HCT116 (cell line): Measurements from ENCODE around the gene ANKFN1. TPM values are rescaled to one million over a fixed set of nuclear protein-coding genes. Genes with fewer than 3 reads are reported as not detected.

Source experiments
- ATAC-seq: fragments of 200-7000 bp; cut with Tn5 transposase; 2 replicates; pipeline ENCODE4 v1.9.1; 2020; ENCODE audit warnings: mild to moderate bottlenecking, moderate library complexity
- BruUV-seq: library from RNA; stranded (reverse); fragments of 400-500 nt; replicated peaks from 2 replicates; lab custom pipeline; 2021; lab: Mats Ljungman, UMichigan
- CTCF ChIA-PET: fragments of 300-600 bp; sonication (Branson Sonifier 250); formaldehyde crosslinking; loops from one replicate; lab custom pipeline; 2021; ENCODE audit warnings: antibody characterized with exemption; lab: Charles Lee
- POLR2A ChIA-PET: fragments of 300-600, 350-600 bp; sonication (Branson Sonifier 250); formaldehyde crosslinking; loops from one replicate; lab custom pipeline; 2021; ENCODE audit warnings: antibody characterized with exemption; lab: Charles Lee
- RAD21 ChIA-PET, 2 experiments: fragments of 300-600 bp; sonication (Branson Sonifier 250); formaldehyde crosslinking; loops; one replicate each; lab custom pipeline; 2023; ENCODE audit warnings: low total read pairs in 2 of 2; ENCODE audit not compliant: uncharacterized antibody in 2 of 2, unreplicated experiment in 2 of 2, low non-redundant PET in 1 of 2; lab: Charles Lee
- DNase-seq: peaks from one replicate; pipeline ENCODE4 v3.0.0-alpha.2; 2010; ENCODE audit warnings: low read depth, low spot score
- H2AFZ ChIP-seq: fragments of 200-600 bp; shearing (Covaris generic), sonication (generic); 2 replicates; pipeline ENCODE4 v1.6.1; 2017; ENCODE audit warnings: low read depth, mixed run types, mixed read lengths, antibody characterized with exemption, low read length; ENCODE audit not compliant: poor library complexity, severe bottlenecking
- H3K27ac ChIP-seq: 2 replicates; pipeline ENCODE4 v1.5.1; 2012; ENCODE audit warnings: low read depth, low read length
- H3K27me3 ChIP-seq: fragments of 200-600 bp; sonication (generic); 2 replicates; pipeline ENCODE4 v1.6.1; 2016; ENCODE audit warnings: mixed run types, low read length, mixed read lengths; ENCODE audit not compliant: insufficient read depth
- H3K36me3 ChIP-seq, 2 experiments: fragments of 200-500 bp in 1 of 2; fragments of 200-600 bp in 1 of 2; sonication (Bioruptor generic) in 1 of 2; sonication (generic) in 1 of 2; 2 replicates each; pipeline versions ENCODE4 v1.5.1 to v1.6.1; 2014 to 2016; ENCODE audit warnings: low read length in 2 of 2, inconsistent platforms in 1 of 2, mixed read lengths in 1 of 2, mixed run types in 1 of 2; ENCODE audit not compliant: insufficient read depth in 2 of 2, control insufficient read depth in 1 of 2
- H3K4me1 ChIP-seq, 2 experiments: fragments of 200-600 bp in 1 of 2; sonication (generic) in 1 of 2; 2 replicates each; pipeline versions ENCODE4 v1.5.1 to v1.6.1; 2012 to 2017; ENCODE audit warnings: low read length in 2 of 2, inconsistent platforms in 1 of 2, mild to moderate bottlenecking in 1 of 2, mixed read lengths in 1 of 2, mixed run types in 1 of 2, moderate library complexity in 1 of 2; ENCODE audit not compliant: insufficient read depth in 2 of 2, control insufficient read depth in 1 of 2
- H3K4me2 ChIP-seq: fragments of 200-600 bp; sonication (generic); 2 replicates; pipeline ENCODE4 v1.6.1; 2017; ENCODE audit warnings: mixed run types, low read length, mixed read lengths
- H3K4me3 ChIP-seq, 2 experiments: fragments of 200-600 bp in 1 of 2; sonication (generic) in 1 of 2; replicated peaks in 1 of 2; 2 replicates each; pipeline ENCODE4 v1.5.1; 2011 to 2016; ENCODE audit warnings: low read length in 2 of 2, control low read depth in 1 of 2, low read depth in 1 of 2, mild to moderate bottlenecking in 1 of 2, mixed read lengths in 1 of 2, mixed run types in 1 of 2
- H3K79me2 ChIP-seq: fragments of 200-600 bp; sonication (generic); 2 replicates; pipeline ENCODE4 v1.6.1; 2017; ENCODE audit warnings: mild to moderate bottlenecking, mixed run types, low read length, moderate library complexity, mixed read lengths; ENCODE audit not compliant: insufficient read depth
- H3K9ac ChIP-seq: fragments of 200-600 bp; sonication (generic); 2 replicates; pipeline ENCODE4 v1.6.1; 2016; ENCODE audit warnings: low read length, mixed read lengths
- H3K9me2 ChIP-seq: fragments of 200-600 bp; sonication (generic), shearing (Covaris generic); 2 replicates; pipeline ENCODE4 v1.6.1; 2017; ENCODE audit warnings: mixed run types, mild to moderate bottlenecking, moderate library complexity; ENCODE audit not compliant: insufficient read depth
- H3K9me3 ChIP-seq, 2 experiments: fragments of 200-500 bp in 1 of 2; fragments of 200-600 bp in 1 of 2; sonication (Bioruptor generic) in 1 of 2; sonication (generic) in 1 of 2; 2 replicates each; pipeline ENCODE4 v1.6.1; 2014 to 2017; ENCODE audit warnings: low read length in 2 of 2, mixed read lengths in 2 of 2, inconsistent platforms in 1 of 2, low read depth in 1 of 2, mild to moderate bottlenecking in 1 of 2, mixed run types in 1 of 2, moderate library complexity in 1 of 2; ENCODE audit not compliant: control insufficient read depth in 1 of 2, insufficient read depth in 1 of 2
- H4K20me1 ChIP-seq: fragments of 200-600 bp; sonication (generic), shearing (Covaris generic); 2 replicates; pipeline ENCODE4 v1.6.1; 2017; ENCODE audit warnings: mixed run types, mild to moderate bottlenecking, moderate library complexity; ENCODE audit not compliant: insufficient read depth
- CBX3 ChIP-seq: IDR thresholded peaks from 2 replicates; pipeline ENCODE4 v1.6.1; 2012; ENCODE audit warnings: low read depth
- EZH2phosphoT487 ChIP-seq: fragments of 200-600 bp; IDR thresholded peaks from 2 replicates; pipeline ENCODE4 v1.6.1; 2018; ENCODE audit warnings: antibody characterized with exemption, borderline replicate concordance
- SRF ChIP-seq: IDR thresholded peaks from 2 replicates; pipeline ENCODE4 v1.6.1; 2012; ENCODE audit warnings: low read depth
- YY1 ChIP-seq: IDR thresholded peaks from 2 replicates; pipeline ENCODE4 v1.6.1; 2011; ENCODE audit warnings: low read length, low read depth, moderate library complexity, mild to moderate bottlenecking; ENCODE audit not compliant: insufficient replicate concordance; ENCODE audit errors: extremely low read depth
- intact Hi-C: fragments of 100-400 bp; cut with micrococcal nuclease; formaldehyde crosslinking; loops from 2 replicates; pipeline ENCODE4 v1.10.0; 2022
- total RNA-seq: library from RNA; stranded (reverse); gene quantifications from one replicate; pipeline ENCODE4 v1.2.1, GENCODE V29; 2021; ENCODE audit not compliant: unreplicated experiment
- TF ChIP-seq, protein P1 (sequence below): IDR thresholded peaks from 2 replicates; pipeline ENCODE4 v1.6.1; 2011; ENCODE audit warnings: mild to moderate bottlenecking, low read length, moderate library complexity; ENCODE audit not compliant: insufficient replicate concordance; ENCODE audit errors: extremely low read depth
- TF ChIP-seq, protein P2 (sequence below): IDR thresholded peaks from 2 replicates; pipeline ENCODE4 v1.6.1; 2012
- TF ChIP-seq, protein P3 (sequence below), 3 experiments: fragments of 200-600 bp in 1 of 3; sonication (generic) in 1 of 3; IDR thresholded peaks in 2 of 3; conservative IDR thresholded peaks in 1 of 3; 2 replicates each; pipeline ENCODE4 v1.5.1; 2012 to 2017; ENCODE audit warnings: low read depth in 2 of 3, low read length in 2 of 3, antibody characterized with exemption in 1 of 3, borderline replicate concordance in 1 of 3, control low read depth in 1 of 3, mild to moderate bottlenecking in 1 of 3, mixed read lengths in 1 of 3, mixed run types in 1 of 3, moderate library complexity in 1 of 3; ENCODE audit not compliant: insufficient read depth in 1 of 3

The ANKFN1 gene
- total RNA-seq, 1 experiment from 2014 or later, result 1.1 TPM

DNA sequence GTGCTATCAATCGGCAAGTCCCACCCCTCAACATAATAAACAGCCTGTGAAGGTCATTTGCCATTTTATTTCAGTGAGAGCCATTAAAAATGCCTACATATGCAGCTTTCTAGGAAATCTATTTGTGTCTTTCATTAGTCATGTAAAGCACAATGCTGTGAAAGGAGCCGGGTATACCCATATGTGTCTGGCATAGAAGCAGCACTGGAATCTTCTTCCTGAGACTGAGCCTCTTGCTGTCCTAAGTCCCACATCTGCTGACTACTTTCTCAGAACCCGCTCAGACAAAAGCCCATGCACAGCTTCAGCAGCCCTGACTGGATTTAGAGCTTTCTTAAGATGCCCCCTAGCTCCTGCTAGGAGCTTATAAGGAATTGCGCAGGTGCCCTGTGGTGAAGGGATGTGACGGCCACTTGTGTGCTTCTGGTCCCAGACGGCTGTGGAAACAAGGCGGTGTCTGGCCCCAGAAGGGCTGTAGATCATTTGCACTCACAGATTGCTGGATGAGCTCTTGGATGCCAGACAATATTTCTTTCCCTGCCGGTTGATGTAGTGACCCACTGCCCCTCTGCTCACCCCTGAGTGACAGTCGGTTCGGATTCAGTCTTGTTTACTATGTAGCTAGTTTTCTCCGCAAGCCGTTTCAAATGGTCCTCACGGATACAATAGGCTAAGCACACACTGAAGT lies 172.2 kb downstream of the ANKFN1 start (continued):
- TF ChIP-seq, protein P1, sequence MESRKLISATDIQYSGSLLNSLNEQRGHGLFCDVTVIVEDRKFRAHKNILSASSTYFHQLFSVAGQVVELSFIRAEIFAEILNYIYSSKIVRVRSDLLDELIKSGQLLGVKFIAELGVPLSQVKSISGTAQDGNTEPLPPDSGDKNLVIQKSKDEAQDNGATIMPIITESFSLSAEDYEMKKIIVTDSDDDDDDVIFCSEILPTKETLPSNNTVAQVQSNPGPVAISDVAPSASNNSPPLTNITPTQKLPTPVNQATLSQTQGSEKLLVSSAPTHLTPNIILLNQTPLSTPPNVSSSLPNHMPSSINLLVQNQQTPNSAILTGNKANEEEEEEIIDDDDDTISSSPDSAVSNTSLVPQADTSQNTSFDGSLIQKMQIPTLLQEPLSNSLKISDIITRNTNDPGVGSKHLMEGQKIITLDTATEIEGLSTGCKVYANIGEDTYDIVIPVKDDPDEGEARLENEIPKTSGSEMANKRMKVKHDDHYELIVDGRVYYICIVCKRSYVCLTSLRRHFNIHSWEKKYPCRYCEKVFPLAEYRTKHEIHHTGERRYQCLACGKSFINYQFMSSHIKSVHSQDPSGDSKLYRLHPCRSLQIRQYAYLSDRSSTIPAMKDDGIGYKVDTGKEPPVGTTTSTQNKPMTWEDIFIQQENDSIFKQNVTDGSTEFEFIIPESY, result no peak
- TF ChIP-seq YY1 (no peak), SRF (no peak)
- TF ChIP-seq, protein P2, sequence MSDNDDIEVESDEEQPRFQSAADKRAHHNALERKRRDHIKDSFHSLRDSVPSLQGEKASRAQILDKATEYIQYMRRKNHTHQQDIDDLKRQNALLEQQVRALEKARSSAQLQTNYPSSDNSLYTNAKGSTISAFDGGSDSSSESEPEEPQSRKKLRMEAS, result no peak
- TF ChIP-seq, protein P3, sequence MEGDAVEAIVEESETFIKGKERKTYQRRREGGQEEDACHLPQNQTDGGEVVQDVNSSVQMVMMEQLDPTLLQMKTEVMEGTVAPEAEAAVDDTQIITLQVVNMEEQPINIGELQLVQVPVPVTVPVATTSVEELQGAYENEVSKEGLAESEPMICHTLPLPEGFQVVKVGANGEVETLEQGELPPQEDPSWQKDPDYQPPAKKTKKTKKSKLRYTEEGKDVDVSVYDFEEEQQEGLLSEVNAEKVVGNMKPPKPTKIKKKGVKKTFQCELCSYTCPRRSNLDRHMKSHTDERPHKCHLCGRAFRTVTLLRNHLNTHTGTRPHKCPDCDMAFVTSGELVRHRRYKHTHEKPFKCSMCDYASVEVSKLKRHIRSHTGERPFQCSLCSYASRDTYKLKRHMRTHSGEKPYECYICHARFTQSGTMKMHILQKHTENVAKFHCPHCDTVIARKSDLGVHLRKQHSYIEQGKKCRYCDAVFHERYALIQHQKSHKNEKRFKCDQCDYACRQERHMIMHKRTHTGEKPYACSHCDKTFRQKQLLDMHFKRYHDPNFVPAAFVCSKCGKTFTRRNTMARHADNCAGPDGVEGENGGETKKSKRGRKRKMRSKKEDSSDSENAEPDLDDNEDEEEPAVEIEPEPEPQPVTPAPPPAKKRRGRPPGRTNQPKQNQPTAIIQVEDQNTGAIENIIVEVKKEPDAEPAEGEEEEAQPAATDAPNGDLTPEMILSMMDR (IDR thresholded peaks at IDR 0.05 in 2 of 3, conservative IDR thresholded peaks at IDR 0.05 in 1 of 3; ENCODE audit: borderline replicate concordance in 1 of 3, insufficient read depth in 1 of 3, low read depth in 2 of 3, low read length in 2 of 3), result no peak

DNA sequence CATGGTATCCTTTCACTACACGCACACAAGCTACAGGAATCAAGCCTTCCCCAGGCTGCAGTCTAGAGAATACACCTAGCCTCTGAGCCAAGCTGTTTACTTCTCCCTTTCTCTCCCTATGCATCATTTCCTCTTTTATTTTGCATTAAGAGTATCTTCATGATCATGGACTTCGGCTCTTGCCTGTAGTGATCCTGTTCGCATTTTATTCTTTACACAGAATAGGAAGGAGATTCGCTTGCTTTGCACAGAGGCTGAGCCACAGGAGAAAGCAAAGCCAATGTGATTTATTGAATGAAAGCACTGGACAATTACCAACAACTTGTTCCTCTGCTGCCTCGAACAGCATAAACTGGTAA lies 172.7 kb downstream of the ANKFN1 start:
- no TSS peak for BruUV-seq
- no peak for TF ChIP-seq EZH2phosphoT487
- TF ChIP-seq CBX3, result no peak
- H2AFZ ChIP-seq, result no peak overlapping the region
- no peaks in the 10 kb centered on the region for H3K9me3 ChIP-seq
- peaks cover 24% of the 10 kb centered on the region for H3K27me3 ChIP-seq
- no peaks in the 10 kb centered on the region for H3K36me3 ChIP-seq
- H3K4me3 ChIP-seq, result no peak overlapping the region
- no peaks in the 10 kb centered on the region for H4K20me1 ChIP-seq
- no peak for DNase-seq
- H3K4me2 ChIP-seq, result no peak overlapping the region
- ATAC-seq, result no peak
- ChIA-PET RAD21 (no interaction called here), CTCF (no interaction called here), POLR2A (no interaction called here)
- H3K79me2 ChIP-seq, result no peaks in the 10 kb centered on the region
- no peaks in the 10 kb centered on the region for H3K9me2 ChIP-seq
- no peak overlapping the region for H3K27ac ChIP-seq
- intact Hi-C loops, result no loop called here
- H3K9ac ChIP-seq, result no peak overlapping the region
- H3K4me1 ChIP-seq, result no peaks in the 10 kb centered on the region
